CD4-positive, alpha-beta T cell treated with Interleukin-15 for 1 hour (primary cell): Measurements from ENCODE around the gene SLC12A7.
A peak's percentile ranks its signal among the peaks of the same experiment; 100 is the strongest.
"Not testable (repeated sequence)": the region's sequence is repeated elsewhere in the genome, so short reads cannot be mapped to it uniquely, and the experiment has no call there.

ENCODE experiments used
- DNase-seq: peaks from one replicate; pipeline ENCODE4 v3.0.0-alpha.2; 2020

Gene SLC12A7

DNA sequence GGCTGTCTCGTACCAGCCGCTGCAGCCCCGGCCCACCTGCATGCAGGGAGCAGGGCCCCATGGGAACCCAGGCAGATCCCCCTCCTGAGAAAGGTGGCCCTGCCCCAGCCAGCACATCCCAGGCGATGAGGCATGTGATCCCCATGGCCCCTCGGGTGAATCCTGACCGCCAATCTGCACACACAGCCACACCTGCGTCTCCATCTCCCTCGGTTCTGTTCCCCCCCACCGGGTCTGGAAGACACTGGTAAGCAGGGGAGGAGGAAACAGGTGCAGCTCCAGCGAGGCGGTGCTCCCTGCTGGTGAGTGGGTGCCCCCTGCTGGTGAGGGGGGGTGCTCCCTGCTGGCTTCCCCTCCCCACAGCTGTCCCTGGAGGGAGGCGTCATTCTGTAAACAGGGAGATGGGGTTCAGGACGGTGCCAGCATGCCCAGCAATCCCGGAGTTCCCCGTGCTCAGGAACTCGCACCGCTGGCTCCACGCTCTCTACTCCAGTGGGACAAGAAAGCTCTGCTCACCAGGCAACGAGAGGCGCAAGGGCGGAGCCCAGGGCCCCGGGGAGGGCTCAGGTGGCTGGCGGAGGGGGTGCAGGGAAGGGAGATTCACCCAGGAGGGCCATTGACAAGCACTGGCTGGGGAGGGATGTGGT, 28.4 kb upstream of the SLC12A7 start:
- peak; percentile 77 for DNase-seq

GRCh38 chr5:1139331-1140170, 27.7 kb upstream of the SLC12A7 start:
- DNase-seq, result no peak

GRCh38 chr5:1138445-1139245, 26.8 kb upstream of the SLC12A7 start:
- DNase-seq, result no peak

DNA sequence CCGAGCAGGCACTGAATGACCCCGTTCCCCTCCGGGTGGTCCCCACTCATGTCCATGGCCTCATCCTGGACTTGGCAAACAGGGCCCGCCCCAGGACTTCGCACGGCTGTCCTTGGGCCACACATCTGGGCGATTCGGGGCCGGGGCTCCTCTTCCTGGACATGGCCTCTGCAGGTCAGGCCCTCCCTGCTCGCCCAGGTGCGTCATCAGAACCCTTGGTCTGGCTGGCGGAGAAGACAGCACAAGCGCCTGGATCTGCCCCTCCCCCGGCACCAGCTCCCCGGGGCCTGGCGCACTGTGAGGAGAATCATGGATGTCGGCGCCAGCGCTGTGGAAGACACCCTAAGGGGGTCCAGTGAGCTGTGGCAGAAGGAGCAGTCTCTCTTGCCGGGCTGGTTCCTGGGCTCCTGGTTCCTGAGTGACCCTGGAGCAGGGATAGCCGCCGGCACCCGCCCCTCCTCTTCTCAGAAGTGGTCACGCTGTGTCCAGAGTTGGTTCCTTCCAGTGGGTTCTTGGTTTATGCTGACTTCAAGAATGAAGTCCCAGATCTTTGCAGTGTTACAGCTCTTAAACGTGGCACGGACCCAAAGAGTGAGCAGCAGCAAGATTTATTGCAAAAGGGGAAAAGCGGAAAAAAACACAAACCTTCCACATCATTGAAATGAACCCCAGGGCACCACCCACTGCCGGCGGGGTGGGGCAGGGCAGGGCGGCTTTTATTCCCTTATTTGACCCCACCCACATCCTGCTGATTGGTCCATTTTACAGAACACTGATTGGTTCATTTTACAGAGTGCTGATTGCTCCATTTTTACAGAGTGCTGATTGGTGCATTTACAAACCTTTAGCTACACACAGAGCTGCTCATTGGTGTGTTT, 25.9 kb upstream of the SLC12A7 start:
- peak; percentile 35 for DNase-seq

DNA sequence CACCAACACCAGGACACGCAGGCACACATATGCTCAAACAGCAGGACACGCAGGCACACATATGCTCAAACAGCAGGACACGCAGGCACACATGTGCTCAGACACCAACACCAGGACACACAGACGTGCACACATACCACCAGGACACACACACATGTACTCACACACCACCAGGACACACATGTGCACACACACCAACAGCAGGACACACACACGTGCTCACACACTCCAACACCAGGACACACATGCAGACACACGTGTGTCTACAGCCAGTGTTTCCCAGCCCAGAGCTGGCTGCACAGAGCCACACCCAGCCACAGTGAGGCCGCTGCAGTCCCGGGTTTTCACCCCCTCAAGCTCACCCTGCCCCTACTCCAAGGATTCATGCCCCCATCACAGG, 25.0 kb upstream of the SLC12A7 start:
- DNase-seq, result no peak

DNA sequence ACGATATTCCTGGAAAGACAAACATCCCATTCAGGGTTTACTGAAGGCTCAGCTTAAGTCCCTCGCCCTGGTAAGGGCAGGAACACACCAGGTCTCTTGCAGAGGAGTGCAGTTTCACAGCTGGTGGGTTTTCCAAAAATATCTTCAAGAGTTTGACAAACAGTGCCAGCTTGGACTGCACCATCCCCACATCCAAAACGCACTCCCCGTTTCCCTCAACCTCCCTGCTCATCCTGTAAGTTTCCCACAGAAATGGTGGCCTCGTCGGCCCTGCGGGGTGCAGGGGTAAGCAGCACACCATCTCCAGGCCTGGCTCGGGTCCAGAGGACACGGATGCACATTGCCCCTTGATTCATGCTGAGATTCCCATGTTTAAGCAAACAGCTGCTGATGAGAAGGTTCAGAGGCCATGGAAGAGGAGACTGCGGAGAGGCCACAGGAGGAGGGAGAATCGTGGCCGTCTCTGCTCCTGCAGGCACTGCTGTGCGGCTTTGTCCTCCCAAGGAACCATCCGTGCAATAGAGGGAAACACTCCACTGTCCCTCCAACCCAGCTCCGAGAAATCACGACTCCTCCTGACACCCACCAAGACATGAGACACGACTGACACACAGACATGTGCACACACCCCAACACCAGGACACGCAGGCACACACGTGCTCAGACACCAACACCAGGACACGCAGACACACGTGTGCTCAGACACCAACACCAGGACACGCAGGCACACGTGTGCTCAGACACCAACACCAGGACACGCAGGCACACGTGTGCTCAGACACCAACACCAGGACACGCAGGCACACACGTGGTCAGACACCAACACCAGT, 24.0 kb upstream of the SLC12A7 start:
- DNase-seq, result no peak

- peak; percentile 65 for DNase-seq
Observed at GRCh38 chr5:1134478-1134877, 22.6 kb upstream of the SLC12A7 start.

- no peak for DNase-seq
Observed at GRCh38 chr5:1133510-1134201, 21.8 kb upstream of the SLC12A7 start.

- DNase-seq, result no peak
Observed at GRCh38 chr5:1133108-1133507, 21.2 kb upstream of the SLC12A7 start.

GRCh38 chr5:1132570-1132969, 20.7 kb upstream of the SLC12A7 start:
- DNase-seq, result no peak

- DNase-seq, result no peak
Observed at GRCh38 chr5:1131726-1132125, 19.9 kb upstream of the SLC12A7 start.

GRCh38 chr5:1131191-1131621, 19.3 kb upstream of the SLC12A7 start:
- no peak for DNase-seq

DNA sequence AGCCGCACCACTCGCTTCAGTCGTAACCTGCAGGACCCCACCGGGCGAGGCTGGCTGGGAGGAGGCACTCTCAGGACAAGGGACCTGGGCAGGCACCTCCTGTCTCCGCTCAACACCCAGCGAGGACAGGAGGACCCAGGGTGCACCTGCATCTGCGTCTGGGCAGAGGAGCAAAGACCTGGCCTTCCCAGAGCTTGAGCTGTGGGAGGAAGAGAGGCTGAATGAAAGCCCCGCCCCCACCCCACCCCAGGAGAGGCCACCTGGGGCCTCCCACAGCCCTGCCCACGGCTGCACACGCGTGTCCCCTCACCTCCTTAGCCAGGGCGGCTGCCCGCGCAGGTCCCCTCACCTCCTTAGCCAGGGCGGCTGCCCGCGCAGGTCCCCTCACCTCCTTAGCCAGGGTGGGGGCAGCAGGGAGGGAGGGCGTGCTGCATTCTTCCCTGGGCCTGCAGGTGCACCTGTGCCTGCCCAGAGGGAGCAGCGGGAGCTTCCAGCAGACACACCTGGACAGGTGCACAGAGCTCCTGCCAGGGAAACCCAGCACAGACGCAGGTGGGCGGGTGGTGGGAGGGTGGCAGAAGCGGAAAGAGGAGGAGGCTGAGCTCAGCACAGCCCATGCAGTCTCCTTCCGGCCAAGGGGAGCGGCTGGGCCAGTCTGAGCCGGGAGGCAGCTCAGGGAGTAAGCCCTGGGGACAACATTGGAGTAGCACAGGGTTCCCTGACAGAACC, 18.5 kb upstream of the SLC12A7 start:
- DNase-seq, result no peak

DNA sequence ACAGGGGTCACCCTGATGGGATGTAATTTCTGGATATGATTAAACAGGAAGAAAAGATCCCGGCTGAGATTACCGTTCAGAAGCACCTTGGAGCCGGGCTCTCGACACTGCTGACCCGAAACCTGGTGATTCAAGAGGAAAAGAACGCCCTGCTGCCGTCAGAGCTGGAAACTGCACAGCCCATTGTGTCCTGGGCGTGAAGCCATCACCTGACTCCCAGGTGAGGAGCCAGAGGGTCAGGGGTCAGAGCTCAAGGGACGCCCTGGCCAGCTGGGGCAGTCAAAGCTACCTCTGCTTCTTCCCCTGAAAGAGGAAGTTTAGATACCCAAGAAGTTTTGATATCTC, 17.8 kb upstream of the SLC12A7 start:
- DNase-seq, result no peak

GRCh38 chr5:1128977-1129710, 17.3 kb upstream of the SLC12A7 start:
- no peak for DNase-seq

GRCh38 chr5:1127959-1128785, 16.3 kb upstream of the SLC12A7 start:
- DNase-seq, result no peak

GRCh38 chr5:1125695-1126094, 13.8 kb upstream of the SLC12A7 start:
- DNase-seq, result not testable (repeated sequence)

- DNase-seq, result no peak
Observed at GRCh38 chr5:1125030-1125357, 13.1 kb upstream of the SLC12A7 start.
